Measurements from ENCODE around the gene KCNH8.

KCNH8 gene

DNA sequence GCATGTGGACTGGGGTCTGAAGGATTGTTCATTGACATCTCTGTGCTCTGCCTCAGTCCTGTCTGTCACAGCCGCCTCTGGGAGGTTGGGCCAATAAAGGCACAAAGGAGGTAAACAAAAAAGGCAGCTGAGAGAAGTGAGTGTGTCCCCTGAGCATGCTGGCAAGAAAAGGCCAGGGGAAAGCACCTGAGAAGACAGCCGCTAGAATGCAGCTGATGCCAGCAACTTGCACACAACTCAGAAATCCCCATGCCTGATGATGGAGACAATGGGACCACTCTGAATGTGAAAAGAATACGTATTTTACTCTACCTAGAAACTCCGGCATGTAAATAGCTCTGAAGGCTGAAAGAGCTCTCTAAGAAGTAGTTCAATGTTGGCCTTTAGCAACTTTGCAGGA, 118.7 kb downstream of the KCNH8 start:
- TF ChIP-seq, protein P1, sequence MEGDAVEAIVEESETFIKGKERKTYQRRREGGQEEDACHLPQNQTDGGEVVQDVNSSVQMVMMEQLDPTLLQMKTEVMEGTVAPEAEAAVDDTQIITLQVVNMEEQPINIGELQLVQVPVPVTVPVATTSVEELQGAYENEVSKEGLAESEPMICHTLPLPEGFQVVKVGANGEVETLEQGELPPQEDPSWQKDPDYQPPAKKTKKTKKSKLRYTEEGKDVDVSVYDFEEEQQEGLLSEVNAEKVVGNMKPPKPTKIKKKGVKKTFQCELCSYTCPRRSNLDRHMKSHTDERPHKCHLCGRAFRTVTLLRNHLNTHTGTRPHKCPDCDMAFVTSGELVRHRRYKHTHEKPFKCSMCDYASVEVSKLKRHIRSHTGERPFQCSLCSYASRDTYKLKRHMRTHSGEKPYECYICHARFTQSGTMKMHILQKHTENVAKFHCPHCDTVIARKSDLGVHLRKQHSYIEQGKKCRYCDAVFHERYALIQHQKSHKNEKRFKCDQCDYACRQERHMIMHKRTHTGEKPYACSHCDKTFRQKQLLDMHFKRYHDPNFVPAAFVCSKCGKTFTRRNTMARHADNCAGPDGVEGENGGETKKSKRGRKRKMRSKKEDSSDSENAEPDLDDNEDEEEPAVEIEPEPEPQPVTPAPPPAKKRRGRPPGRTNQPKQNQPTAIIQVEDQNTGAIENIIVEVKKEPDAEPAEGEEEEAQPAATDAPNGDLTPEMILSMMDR (IDR thresholded peaks at IDR 0.05; ENCODE audit: insufficient read depth, low read depth, low read length, missing control alignments), result no peak
- peak; percentile 13 for DNase-seq (ENCODE audit: low read depth)
- no peak overlapping the region for H3K4me3 ChIP-seq (ENCODE audit: low read depth, low read length)

DNA sequence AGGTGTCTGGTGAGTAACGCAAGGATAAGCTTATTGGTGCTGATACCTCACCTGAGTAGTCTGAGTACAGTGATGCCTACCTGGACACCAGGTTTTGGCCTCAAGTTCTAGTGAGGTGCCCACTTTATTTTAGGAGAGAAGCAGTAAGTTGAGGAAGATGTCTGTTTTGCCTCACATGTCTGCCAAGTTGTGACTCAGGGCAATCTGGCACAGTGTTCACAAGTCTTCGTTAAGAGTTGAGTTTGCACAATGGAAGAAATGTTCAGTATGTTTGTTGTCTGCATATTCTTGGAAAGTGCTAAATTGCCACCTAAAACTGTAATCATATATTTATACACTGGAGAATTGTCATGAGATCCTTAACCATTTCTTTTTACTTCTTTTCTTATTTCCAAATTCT, 122.2 kb downstream of the KCNH8 start:
- TF ChIP-seq, protein P1 (IDR thresholded peaks at IDR 0.05; ENCODE audit: insufficient read depth, low read depth, low read length, missing control alignments), result no peak
- DNase-seq (ENCODE audit: low read depth), result no peak
- no peak overlapping the region for H3K4me3 ChIP-seq (ENCODE audit: low read depth, low read length)

- H3K4me3 ChIP-seq (ENCODE audit: low read depth, low read length), result no peak overlapping the region
- TF ChIP-seq, protein P1 (IDR thresholded peaks at IDR 0.05; ENCODE audit: insufficient read depth, low read depth, low read length, missing control alignments), result no peak
- no peak for DNase-seq (ENCODE audit: low read depth)
Measured at GRCh38 chr3:19272296-19272695, 124.0 kb downstream of the KCNH8 start.

DNA sequence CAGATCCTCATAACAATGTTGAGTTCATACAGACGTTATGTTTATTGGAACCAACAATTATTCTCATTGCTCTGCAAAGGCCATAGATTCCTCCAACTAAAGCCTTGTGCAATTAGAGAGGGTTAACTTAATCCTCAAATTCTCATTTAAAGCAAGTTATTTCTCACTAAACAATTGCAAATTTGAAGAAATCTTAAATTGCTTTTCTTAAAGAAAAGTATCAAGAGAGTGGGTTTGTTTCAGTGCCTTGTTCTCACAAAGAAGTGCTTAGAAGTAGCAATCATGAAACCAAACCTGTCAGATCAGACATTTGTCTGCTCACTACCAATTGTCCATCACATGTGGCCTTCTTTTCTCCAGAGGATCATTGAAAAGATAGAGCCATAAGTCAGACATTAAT, 124.8 kb downstream of the KCNH8 start:
- DNase-seq (ENCODE audit: low read depth), result no peak
- TF ChIP-seq, protein P1 (IDR thresholded peaks at IDR 0.05; ENCODE audit: insufficient read depth, low read depth, low read length, missing control alignments), result no peak

DNA sequence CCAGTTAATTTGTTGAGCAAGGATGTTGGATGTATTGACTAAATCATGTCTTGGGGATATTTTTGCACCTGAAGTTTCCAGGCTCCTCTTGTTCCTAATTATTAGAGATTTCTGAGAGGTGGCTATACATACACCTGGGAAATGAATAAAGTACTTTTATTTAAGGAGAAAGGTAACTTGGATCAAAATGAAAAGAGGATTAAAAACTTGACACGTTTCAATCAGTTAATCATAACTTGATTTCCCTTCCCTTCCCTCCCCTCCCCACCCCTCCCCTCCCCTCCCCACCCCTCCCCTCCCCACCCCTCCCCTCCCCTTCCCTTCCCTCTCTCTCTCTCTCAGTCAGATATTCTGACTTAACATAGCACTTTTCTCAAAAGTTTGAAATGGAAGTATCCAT, 126.3 kb downstream of the KCNH8 start:
- no peak for DNase-seq (ENCODE audit: low read depth)
- TF ChIP-seq, protein P1 (IDR thresholded peaks at IDR 0.05; ENCODE audit: insufficient read depth, low read depth, low read length, missing control alignments), result no peak
- H3K4me3 ChIP-seq (ENCODE audit: low read depth, low read length), result no peak overlapping the region

More for the DNA sequence above, 124.8 kb downstream of the KCNH8 start:
- no peak overlapping the region for H3K4me3 ChIP-seq (ENCODE audit: low read depth, low read length)

DNA sequence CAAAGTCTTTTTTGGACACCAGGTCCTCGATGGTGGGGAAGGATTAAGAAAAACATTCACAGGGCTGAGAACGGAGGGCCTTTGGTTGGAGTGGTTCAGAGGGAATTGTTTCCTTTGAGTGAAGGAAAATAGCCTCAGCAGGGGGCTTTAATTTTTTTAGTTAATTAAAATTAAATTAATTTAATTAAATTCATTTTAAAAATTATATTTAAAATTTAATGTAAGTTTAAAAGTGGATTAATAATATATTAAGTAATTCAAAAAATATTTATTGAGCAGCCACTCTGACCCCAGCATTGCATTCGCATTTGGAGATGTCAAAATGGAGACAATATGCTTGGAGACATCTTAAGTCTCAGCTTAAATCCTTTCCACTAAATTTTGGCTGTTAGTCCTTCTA, 136.7 kb downstream of the KCNH8 start:
- H3K4me3 ChIP-seq (ENCODE audit: low read depth, low read length), result no peak overlapping the region
- TF ChIP-seq, protein P1 (IDR thresholded peaks at IDR 0.05; ENCODE audit: insufficient read depth, low read depth, low read length, missing control alignments), result no peak
- no peak for DNase-seq (ENCODE audit: low read depth)

- TF ChIP-seq, protein P1 (IDR thresholded peaks at IDR 0.05; ENCODE audit: insufficient read depth, low read depth, low read length, missing control alignments), result no peak
- DNase-seq (ENCODE audit: low read depth), result no peak
- no peak overlapping the region for H3K4me3 ChIP-seq (ENCODE audit: low read depth, low read length)
Measured at GRCh38 chr3:19293295-19293694, 145.0 kb downstream of the KCNH8 start.
